CD4-positive, CD25-positive, alpha-beta regulatory T cell (primary cell): ENCODE results near the gene SYDE2. TPM values are rescaled to one million over a fixed set of nuclear protein-coding genes. Genes with fewer than 3 reads are reported as not detected.
"Not testable (repeated sequence)": the region's sequence is repeated elsewhere in the genome, so short reads cannot be mapped to it uniquely, and the experiment has no call there.

Experiments
- ATAC-seq, 2 donors: fragments of 150-1000 bp; cut with Tn5 transposase; one replicate each; pipeline ENCODE4 v1.10.0; 2021; ENCODE audit warnings: low read depth in 2 of 2, moderate number of reproducible peaks in 2 of 2, moderate library complexity in 1 of 2
- DNase-seq, 3 donors: peaks; one replicate each; pipeline versions ENCODE4 v3.0.0 to v3.0.0-alpha.2; 2012 to 2022; ENCODE audit warnings: mixed read lengths in 1 of 3
- H3K27ac ChIP-seq: one replicate; pipeline ENCODE4 v1.7.0; 2013; ENCODE audit warnings: mild to moderate bottlenecking, low read length; ENCODE audit not compliant: insufficient read depth, poor library complexity, severe bottlenecking
- H3K27me3 ChIP-seq: one replicate; pipeline ENCODE4 v1.7.0; 2013; ENCODE audit warnings: low read length; ENCODE audit not compliant: control insufficient read depth, insufficient read depth
- H3K36me3 ChIP-seq: one replicate; pipeline ENCODE4 v1.7.0; 2013; ENCODE audit warnings: mild to moderate bottlenecking, low read length, moderate library complexity; ENCODE audit not compliant: control insufficient read depth, insufficient read depth
- H3K4me1 ChIP-seq: 2 replicates; pipeline ENCODE4 v1.7.0; 2013; ENCODE audit warnings: mild to moderate bottlenecking, low read length; ENCODE audit not compliant: insufficient read depth, control insufficient read depth, poor library complexity, severe bottlenecking
- H3K4me3 ChIP-seq: one replicate; pipeline ENCODE4 v1.7.0; 2013; ENCODE audit warnings: low read depth, mild to moderate bottlenecking, low read length, moderate library complexity
- H3K9me3 ChIP-seq, 2 experiments: 1 replicate in 1 of 2; 2 replicates in 1 of 2; pipeline ENCODE4 v1.7.0; 2013; ENCODE audit warnings: low read length in 2 of 2, mild to moderate bottlenecking in 1 of 2, moderate library complexity in 1 of 2; ENCODE audit not compliant: control insufficient read depth in 2 of 2
- H3K27ac Mint-ChIP-seq, 3 donors: one replicate each; pipeline ENCODE4 v1.8.0; 2020 to 2022; ENCODE audit warnings: mild to moderate bottlenecking in 3 of 3, mixed read lengths in 3 of 3, moderate library complexity in 2 of 3
- H3K27me3 Mint-ChIP-seq: one replicate; pipeline ENCODE4 v1.8.0; 2022; ENCODE audit warnings: mild to moderate bottlenecking, mixed read lengths
- H3K36me3 Mint-ChIP-seq: one replicate; pipeline ENCODE4 v1.8.0; 2020; ENCODE audit warnings: mixed read lengths
- H3K4me1 Mint-ChIP-seq, 4 donors: one replicate each; pipeline ENCODE4 v1.8.0; 2020 to 2022; ENCODE audit warnings: mixed read lengths in 4 of 4, mild to moderate bottlenecking in 1 of 4
- H3K4me3 Mint-ChIP-seq, 4 donors: one replicate each; pipeline ENCODE4 v1.8.0; 2020 to 2022; ENCODE audit warnings: mild to moderate bottlenecking in 4 of 4, mixed read lengths in 4 of 4, moderate library complexity in 3 of 4
- H3K9me3 Mint-ChIP-seq, 7 donors: one replicate each; pipeline ENCODE4 v1.8.0; 2020 to 2022; ENCODE audit warnings: mixed read lengths in 7 of 7, mild to moderate bottlenecking in 3 of 7, moderate library complexity in 2 of 7
- polyA plus RNA-seq, 4 donors: library from polyadenylated mRNA; unstranded; fragments of 300-500 nt; fragmentation: Illumina TruSeq; gene quantifications; one replicate each; pipeline ENCODE4 v1.2.3, GENCODE V29; 2021
- total RNA-seq: library from RNA; stranded (reverse); gene quantifications from one replicate; pipeline ENCODE4 v1.2.3, GENCODE V29; 2022

The SYDE2 gene
- 1.3 TPM for total RNA-seq
- 1 to 10 TPM; 1.0 to 4.1 (median 1.8) TPM for polyA plus RNA-seq

GRCh38 chr1:85200463-85201339 lies at the start of gene SYDE2:
Gene SYDE2, minus strand, starts transcription at chr1:85201016. Its CDS starts 20 bp downstream, at chr1:85200996.
- peak; percentile 61 to 83 (median 82) for DNase-seq
- Histone ChIP-seq H3K4me1 (peaks cover 19% of the 10 kb centered on the region), H3K4me3 (peak within 1 kb of the TSS; percentile 75), H3K27me3 (peaks cover 26% of the 10 kb centered on the region), H3K9me3 (no peaks in the 10 kb centered on the region), H3K27ac (peak within 1 kb of the TSS; percentile 83), H3K36me3 (no peaks in the 10 kb centered on the region)
- Mint-ChIP-seq H3K27me3 (peaks cover 75% of the 10 kb centered on the region), H3K36me3 (no peaks in the 10 kb centered on the region), H3K9me3 (peaks cover 0 to 2% (median 0%) of the 10 kb centered on the region in 7 donors), H3K4me3 (peak within 1 kb of the TSS; percentile 94 to 99 (median 98)), H3K27ac (peak within 1 kb of the TSS; percentile 88 to 99 (median 98)), H3K4me1 (peaks cover 7 to 31% (median 16%) of the 10 kb centered on the region in 4 donors)
- peak; percentile 81 to 85 for ATAC-seq

GRCh38 chr1:85249042-85249441 lies 48.2 kb upstream of the SYDE2 start:
- Mint-ChIP-seq H3K4me1 (peaks cover 12 to 24% (median 16%) of the 10 kb centered on the region in 4 donors), H3K36me3 (peaks cover 13% of the 10 kb centered on the region)
- not testable (repeated sequence) for H3K9me3 ChIP-seq, H3K4me3 ChIP-seq, H3K4me1 ChIP-seq, ATAC-seq, H3K27me3 ChIP-seq, H3K27ac ChIP-seq, H3K27me3 Mint-ChIP-seq, H3K4me3 Mint-ChIP-seq, DNase-seq, H3K9me3 Mint-ChIP-seq, H3K27ac Mint-ChIP-seq
- H3K36me3 ChIP-seq, result peaks cover 21% of the 10 kb centered on the region

DNA sequence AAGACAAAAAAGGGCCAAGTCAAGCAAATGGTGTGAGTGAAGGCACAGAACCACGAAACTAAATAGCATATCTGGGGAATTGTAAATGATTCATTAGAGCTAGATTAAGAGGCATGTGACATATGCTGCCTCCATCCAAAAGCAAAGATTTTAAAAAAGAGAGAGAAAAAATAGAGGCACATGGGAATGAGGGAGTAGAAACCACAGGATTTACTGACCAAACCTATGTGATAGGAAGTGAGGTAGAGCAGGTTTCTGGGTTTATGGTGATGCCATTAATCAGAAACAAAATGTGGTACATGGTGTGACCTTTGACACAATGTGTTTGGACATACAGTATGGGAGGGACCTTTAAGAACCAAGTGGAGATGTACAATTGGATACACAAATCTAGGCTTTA lies 45.1 kb upstream of the SYDE2 start:
- no peak for ATAC-seq
- H3K9me3 ChIP-seq, result no peaks in the 10 kb centered on the region
- no peak overlapping the region for H3K4me3 Mint-ChIP-seq
- peaks cover 4% of the 10 kb centered on the region for H3K36me3 ChIP-seq
- H3K9me3 Mint-ChIP-seq, result peaks cover 0 to 2% (median 0%) of the 10 kb centered on the region in 7 donors
- no peaks in the 10 kb centered on the region for H3K4me1 ChIP-seq
- no peak for DNase-seq
- H3K27me3 ChIP-seq, result no peaks in the 10 kb centered on the region
- H3K36me3 Mint-ChIP-seq, result peaks cover 3% of the 10 kb centered on the region
- peaks cover 0 to 16% (median 5%) of the 10 kb centered on the region in 4 donors for H3K4me1 Mint-ChIP-seq
- no peak overlapping the region for H3K4me3 ChIP-seq
- H3K27ac Mint-ChIP-seq, result no peak overlapping the region
- H3K27ac ChIP-seq, result no peak overlapping the region
- peaks cover 4% of the 10 kb centered on the region for H3K27me3 Mint-ChIP-seq

DNA sequence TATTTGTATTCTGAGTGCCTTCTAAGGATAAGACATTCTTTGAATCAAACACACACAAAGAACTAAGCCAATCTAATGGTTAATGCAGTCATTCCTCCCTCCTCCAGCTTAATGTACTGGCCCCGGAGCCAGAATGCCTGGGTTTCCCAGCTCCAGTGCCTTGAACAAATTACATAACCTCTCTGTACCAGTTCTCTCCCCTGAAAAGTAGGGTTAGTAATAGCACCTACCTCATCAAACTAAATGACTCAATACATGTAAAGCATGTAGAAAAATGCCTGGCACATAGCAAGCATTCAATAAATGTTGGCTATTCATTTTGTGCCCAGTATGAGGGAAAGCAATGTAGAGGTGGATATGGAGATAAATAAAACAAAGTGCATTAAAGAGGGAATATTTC lies 44.6 kb upstream of the SYDE2 start:
- H3K36me3 ChIP-seq, result peaks cover 1% of the 10 kb centered on the region
- H3K9me3 ChIP-seq, result no peaks in the 10 kb centered on the region
- H3K27ac Mint-ChIP-seq, result no peak overlapping the region
- peaks cover 0 to 2% (median 0%) of the 10 kb centered on the region in 7 donors for H3K9me3 Mint-ChIP-seq
- no peaks in the 10 kb centered on the region for H3K27me3 ChIP-seq
- peaks cover 0 to 20% (median 9%) of the 10 kb centered on the region in 4 donors for H3K4me1 Mint-ChIP-seq
- H3K27ac ChIP-seq, result no peak overlapping the region
- no peak for DNase-seq
- H3K4me1 ChIP-seq, result no peaks in the 10 kb centered on the region
- H3K4me3 Mint-ChIP-seq, result no peak overlapping the region
- no peak overlapping the region for H3K4me3 ChIP-seq
- peaks cover 4% of the 10 kb centered on the region for H3K27me3 Mint-ChIP-seq
- peaks cover 3% of the 10 kb centered on the region for H3K36me3 Mint-ChIP-seq
- ATAC-seq, result no peak

GRCh38 chr1:85244271-85245061 lies 43.6 kb upstream of the SYDE2 start:
- Histone ChIP-seq H3K4me3 (no peak overlapping the region), H3K4me1 (no peaks in the 10 kb centered on the region), H3K27ac (no peak overlapping the region), H3K27me3 (no peaks in the 10 kb centered on the region), H3K36me3 (no peaks in the 10 kb centered on the region), H3K9me3 (no peaks in the 10 kb centered on the region)
- DNase-seq, result no peak
- H3K36me3 Mint-ChIP-seq, result no peaks in the 10 kb centered on the region
- peaks cover 0 to 24% (median 10%) of the 10 kb centered on the region in 4 donors for H3K4me1 Mint-ChIP-seq
- H3K9me3 Mint-ChIP-seq, result peaks cover 0 to 2% (median 0%) of the 10 kb centered on the region in 7 donors
- H3K27ac Mint-ChIP-seq, result no peak overlapping the region
- H3K27me3 Mint-ChIP-seq, result peaks cover 9% of the 10 kb centered on the region
- H3K4me3 Mint-ChIP-seq, result no peak overlapping the region
- no peak for ATAC-seq

DNA sequence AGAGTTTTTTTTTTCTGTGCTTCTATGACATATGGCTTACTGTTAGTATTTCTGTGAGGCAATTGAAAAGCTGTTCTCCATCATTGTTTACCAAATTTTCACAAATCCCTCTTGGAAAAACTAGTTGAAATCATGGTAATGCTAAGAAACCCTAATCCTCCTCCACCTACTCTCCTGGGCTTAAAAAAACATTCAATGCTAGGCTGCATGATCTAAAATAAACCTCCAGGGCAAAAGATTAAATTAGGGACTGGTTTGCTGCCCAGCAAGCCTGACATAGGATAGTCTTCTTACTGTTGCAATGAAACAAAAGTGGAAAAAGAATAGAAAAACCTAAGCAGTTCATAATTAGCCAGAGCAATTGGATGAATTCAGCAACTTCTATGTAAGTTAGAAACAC lies 42.6 kb upstream of the SYDE2 start:
- DNase-seq (no peak), ATAC-seq (no peak)
- H3K27me3 Mint-ChIP-seq, result peaks cover 12% of the 10 kb centered on the region
- H3K27ac Mint-ChIP-seq, result no peak overlapping the region
- H3K4me3 ChIP-seq, result no peak overlapping the region
- no peaks in the 10 kb centered on the region for H3K4me1 ChIP-seq
- no peaks in the 10 kb centered on the region for H3K27me3 ChIP-seq
- no peaks in the 10 kb centered on the region for H3K9me3 ChIP-seq
- H3K36me3 Mint-ChIP-seq, result no peaks in the 10 kb centered on the region
- no peak overlapping the region for H3K27ac ChIP-seq
- peaks cover 0 to 2% (median 0%) of the 10 kb centered on the region in 7 donors for H3K9me3 Mint-ChIP-seq
- H3K36me3 ChIP-seq, result no peaks in the 10 kb centered on the region
- peaks cover 0 to 21% (median 9%) of the 10 kb centered on the region in 4 donors for H3K4me1 Mint-ChIP-seq
- no peak overlapping the region for H3K4me3 Mint-ChIP-seq

- H3K27ac Mint-ChIP-seq, result peak overlapping the region; percentile 17 to 62 (median 43)
- ATAC-seq (no peak), DNase-seq (peak in 1 of 3 donors; percentile 31)
- H3K4me3 Mint-ChIP-seq, result peak overlapping the region in 2 of 4 donors; percentile 18 to 48
- peaks cover 0 to 21% (median 9%) of the 10 kb centered on the region in 4 donors for H3K4me1 Mint-ChIP-seq
- no peaks in the 10 kb centered on the region for H3K36me3 ChIP-seq
- H3K9me3 Mint-ChIP-seq, result peaks cover 0 to 2% (median 0%) of the 10 kb centered on the region in 7 donors
- peak overlapping the region; percentile 13 for H3K4me3 ChIP-seq
- H3K27me3 Mint-ChIP-seq, result peaks cover 18% of the 10 kb centered on the region
- H3K9me3 ChIP-seq, result no peaks in the 10 kb centered on the region
- H3K4me1 ChIP-seq, result no peaks in the 10 kb centered on the region
- no peak overlapping the region for H3K27ac ChIP-seq
- peaks cover 3% of the 10 kb centered on the region for H3K27me3 ChIP-seq
- no peaks in the 10 kb centered on the region for H3K36me3 Mint-ChIP-seq
These were observed 39.8 kb upstream of the SYDE2 start for GRCh38 chr1:85240643-85241042.
